ENCODE measurements around the gene HS3ST3B1.

GRCh38 chr17:14354807-14355206 lies 53.9 kb downstream of the HS3ST3B1 start:
- TF ChIP-seq CTCF (IDR thresholded peaks at IDR 0.05) (no peak), POLR2A (IDR thresholded peaks at IDR 0.05) (no peak)
